Psoas muscle (tissue), 8 donors: Measurements from ENCODE around the gene CLBA1. TPM values are rescaled to one million over a fixed set of nuclear protein-coding genes. Genes with fewer than 3 reads are reported as not detected.
A peak's percentile ranks its signal among the peaks of the same experiment; 100 is the strongest.
"Not testable (repeated sequence)": the region's sequence is repeated elsewhere in the genome, so short reads cannot be mapped to it uniquely, and the experiment has no call there.

Source experiments
- ATAC-seq, 4 donors: fragments of 200-7000 bp; cut with Tn5 transposase; one replicate each; pipeline ENCODE4 v1.9.1; 2020; ENCODE audit warnings: moderate library complexity in 3 of 4, mild to moderate bottlenecking in 2 of 4
- DNase-seq, 2 donors: peaks; one replicate each; pipeline ENCODE4 v3.0.0-alpha.2; 2020
- H3K27ac ChIP-seq: fragments of 200-600 bp; one replicate; pipeline ENCODE4 v1.8.0; 2022
- H3K27me3 ChIP-seq, 3 donors: fragments of 200-600 bp in 1 of 3; one replicate each; pipeline versions ENCODE4 v1.6.1 to v1.8.0; 2013 to 2022; ENCODE audit warnings: low read length in 2 of 3, mild to moderate bottlenecking in 2 of 3, moderate library complexity in 1 of 3; ENCODE audit not compliant: insufficient read depth in 3 of 3
- H3K36me3 ChIP-seq, 2 donors: fragments of 200-600 bp in 1 of 2; one replicate each; pipeline versions ENCODE4 v1.6.1 to v1.8.0; 2013 to 2022; ENCODE audit warnings: low read depth in 1 of 2, mild to moderate bottlenecking in 1 of 2, moderate library complexity in 1 of 2; ENCODE audit not compliant: insufficient read depth in 1 of 2
- H3K4me1 ChIP-seq: fragments of 200-600 bp; one replicate; pipeline ENCODE4 v1.8.0; 2022
- H3K4me3 ChIP-seq: fragments of 200-600 bp; one replicate; pipeline ENCODE4 v1.8.0; 2022; ENCODE audit warnings: mild to moderate bottlenecking
- H3K9me3 ChIP-seq: fragments of 200-600 bp; one replicate; pipeline ENCODE4 v1.8.0; 2022
- WGBS, 3 donors: extraction: QIAGEN DNeasy Blood & Tissue Kit; methylation state at CpG; one replicate each; pipeline versions ENCODE4 v1.1.6 to v1.1.7; 2013; 5-methylcytosine and 5-hydroxymethylcytosine counted together
- intact Hi-C, 2 donors: fragments of 100-400 bp; cut with DNase I; formaldehyde crosslinking; loops; one replicate each; pipeline versions ENCODE4 v1.11.0 to v1.14.2; 2022
- polyA plus RNA-seq, 3 donors: library from polyadenylated mRNA; stranded (reverse); fragments of 200-250 nt; gene quantifications; one replicate each; pipeline ENCODE4 v1.2.3, GENCODE V29; 2013
- total RNA-seq, 4 donors: library from RNA; stranded (reverse); fragmentation: NEBNext Ultra II Directional in 2 of 4; extraction: Animal tissue kit (Norgen Biotek cat#: 25700) in 2 of 4; gene quantifications; one replicate each; pipeline versions ENCODE4 v1.2.1 to v1.2.4, GENCODE V29; 2021 to 2023
- TF ChIP-seq, protein P1 (sequence below): fragments of 200-600 bp; IDR thresholded peaks from one replicate; pipeline ENCODE4 v1.8.0; 2022; ENCODE audit warnings: antibody characterized with exemption
- donor health status: healthy with polysubstance abuse.
- donor health status: DM: no; HTN: no; CAD: no; lungs with moderate emphysema.
- donor health status: Bipolar disorder and iron deficiency.
- donor health status: healthy.
- donor health status: DM: yes; HTN: yes; CAD: no.
- donor health status: DM: no; HTN: no; CAD: no.
- donor health status: DM: no; HTN: no; CAD: no.
- donor health status: DM: yes; HTN: yes; CAD: no.

The CLBA1 gene
- total and polyA plus RNA-seq, 7 donors = 1.3 to 6.8 (median 1.7) TPM

- intact Hi-C loops = no loop called here
- ATAC-seq = no peak
- H3K27ac ChIP-seq = no peak overlapping the region
Observed at GRCh38 chr14:105030836-105031396, 45.3 kb downstream of the CLBA1 start.

GRCh38 chr14:105032451-105032901 lies 46.9 kb downstream of the CLBA1 start:
- H3K9me3 ChIP-seq, H3K36me3 ChIP-seq, H3K27ac ChIP-seq, ATAC-seq, intact Hi-C loops, H3K4me3 ChIP-seq, H3K4me1 ChIP-seq, DNase-seq: not testable (repeated sequence)
- 81 to 94% (median 93%) methylated on average over 5 of the region's 5 CpGs for WGBS, 3 donors
- H3K27me3 ChIP-seq = peaks cover 0 to 51% (median 2%) of the 10 kb centered on the region in 3 donors

More at GRCh38 chr14:105030836-105031396, 45.3 kb downstream of the CLBA1 start:
- Histone ChIP-seq H3K36me3 (no peaks in the 10 kb centered on the region), H3K27me3 (peaks cover 0 to 45% (median 2%) of the 10 kb centered on the region in 3 donors), H3K4me1 (no peaks in the 10 kb centered on the region), H3K4me3 (no peak overlapping the region), H3K9me3 (no peaks in the 10 kb centered on the region)
- WGBS, 3 donors = 81 to 83% (median 82%) methylated on average over 9 of the region's 9 CpGs
- TF ChIP-seq, protein P1, sequence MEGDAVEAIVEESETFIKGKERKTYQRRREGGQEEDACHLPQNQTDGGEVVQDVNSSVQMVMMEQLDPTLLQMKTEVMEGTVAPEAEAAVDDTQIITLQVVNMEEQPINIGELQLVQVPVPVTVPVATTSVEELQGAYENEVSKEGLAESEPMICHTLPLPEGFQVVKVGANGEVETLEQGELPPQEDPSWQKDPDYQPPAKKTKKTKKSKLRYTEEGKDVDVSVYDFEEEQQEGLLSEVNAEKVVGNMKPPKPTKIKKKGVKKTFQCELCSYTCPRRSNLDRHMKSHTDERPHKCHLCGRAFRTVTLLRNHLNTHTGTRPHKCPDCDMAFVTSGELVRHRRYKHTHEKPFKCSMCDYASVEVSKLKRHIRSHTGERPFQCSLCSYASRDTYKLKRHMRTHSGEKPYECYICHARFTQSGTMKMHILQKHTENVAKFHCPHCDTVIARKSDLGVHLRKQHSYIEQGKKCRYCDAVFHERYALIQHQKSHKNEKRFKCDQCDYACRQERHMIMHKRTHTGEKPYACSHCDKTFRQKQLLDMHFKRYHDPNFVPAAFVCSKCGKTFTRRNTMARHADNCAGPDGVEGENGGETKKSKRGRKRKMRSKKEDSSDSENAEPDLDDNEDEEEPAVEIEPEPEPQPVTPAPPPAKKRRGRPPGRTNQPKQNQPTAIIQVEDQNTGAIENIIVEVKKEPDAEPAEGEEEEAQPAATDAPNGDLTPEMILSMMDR = no peak
- DNase-seq = no peak

GRCh38 chr14:105033412-105033900 lies 47.9 kb downstream of the CLBA1 start:
- DNase-seq, H3K36me3 ChIP-seq, H3K27ac ChIP-seq, intact Hi-C loops, ATAC-seq, H3K9me3 ChIP-seq, H3K4me1 ChIP-seq: not testable (repeated sequence)
- Histone ChIP-seq H3K4me3 (peak overlapping the region; percentile 60), H3K27me3 (peaks cover 0 to 51% (median 2%) of the 10 kb centered on the region in 3 donors)
- WGBS, 3 donors = 7 to 37% (median 7%) methylated on average over 38 to 45 of the region's 45 CpGs

DNA sequence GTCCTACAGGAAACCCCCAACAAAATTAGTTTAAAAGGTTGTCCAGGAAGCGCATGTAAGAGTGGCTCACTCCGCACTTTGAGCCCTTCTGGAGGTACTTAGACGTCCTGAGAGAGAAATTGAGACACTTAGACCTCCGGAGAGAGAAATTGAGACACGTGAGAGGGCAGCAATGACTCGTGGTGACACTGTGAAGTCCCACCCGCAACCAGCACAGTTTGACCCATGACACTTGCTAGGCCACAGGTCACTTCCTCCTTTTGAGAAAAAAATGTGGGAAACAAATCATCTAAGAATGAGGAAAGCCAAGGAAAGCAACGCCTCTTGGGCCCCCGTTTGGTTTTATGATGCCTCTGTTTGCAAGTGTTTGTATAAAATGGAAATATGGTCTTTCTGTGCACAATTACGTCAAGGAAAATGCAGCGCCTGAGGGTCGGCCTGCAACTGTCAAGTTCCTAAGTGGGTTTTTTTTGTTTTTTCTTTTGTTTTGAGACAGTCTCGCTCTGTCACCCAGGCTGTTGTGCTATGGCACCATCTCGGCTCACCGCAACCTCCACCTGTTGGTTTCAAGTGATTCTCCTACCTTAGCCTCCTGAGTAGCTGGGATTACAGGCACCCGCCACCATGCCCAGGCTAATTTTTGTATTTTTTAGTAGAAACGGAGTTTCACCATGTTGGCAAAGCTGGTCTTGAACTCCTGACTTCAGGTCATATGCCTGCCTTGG lies 48.9 kb downstream of the CLBA1 start:
- H3K4me3 ChIP-seq = no peak overlapping the region
- ATAC-seq = no peak
- no peak for DNase-seq
- no peaks in the 10 kb centered on the region for H3K4me1 ChIP-seq
- H3K36me3 ChIP-seq = no peaks in the 10 kb centered on the region
- H3K9me3 ChIP-seq = no peaks in the 10 kb centered on the region
- TF ChIP-seq, protein P1 = no peak
- 72 to 82% (median 77%) methylated on average over 17 of the region's 17 CpGs for WGBS, 3 donors
- H3K27me3 ChIP-seq = peaks cover 0 to 51% (median 0%) of the 10 kb centered on the region in 3 donors
- H3K27ac ChIP-seq = no peak overlapping the region
- intact Hi-C loops = no loop called here

DNA sequence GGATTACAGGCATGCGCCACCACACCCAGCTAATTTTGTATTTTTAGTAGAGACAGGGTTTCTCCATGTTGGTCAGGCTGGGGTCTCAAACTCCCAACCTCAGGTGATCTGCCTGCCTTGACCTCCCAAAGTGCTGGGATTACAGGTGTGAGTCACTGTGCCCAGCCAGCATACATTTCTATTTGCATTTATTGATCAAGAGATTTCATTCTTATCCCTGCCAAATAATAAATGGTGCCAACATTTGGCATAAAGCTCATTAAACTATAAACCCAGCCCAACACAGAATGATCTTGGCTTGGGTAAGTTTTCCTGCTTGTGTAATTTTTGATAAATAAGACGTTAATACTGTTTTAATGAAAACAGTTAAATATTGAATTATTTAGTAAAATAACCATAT lies 50.0 kb downstream of the CLBA1 start:
- DNase-seq, H3K4me3 ChIP-seq, ATAC-seq, H3K4me1 ChIP-seq, intact Hi-C loops, H3K9me3 ChIP-seq, H3K36me3 ChIP-seq, H3K27ac ChIP-seq: not testable (repeated sequence)
- peaks cover 0 to 47% (median 0%) of the 10 kb centered on the region in 3 donors for H3K27me3 ChIP-seq
- WGBS, 3 donors = 88 to 91% (median 88%) methylated on average over 2 of the region's 2 CpGs
